NT2/D1 (cell line): ENCODE measurements around the gene GAS2L1.

ENCODE experiments used
- YY1 ChIP-seq: IDR thresholded peaks from 2 replicates; pipeline ENCODE4 v1.6.1; 2011; ENCODE audit not compliant: insufficient read length, insufficient read depth
- ZNF274 ChIP-seq: IDR thresholded peaks from 2 replicates; pipeline ENCODE4 v1.6.1; 2011; ENCODE audit warnings: mild to moderate bottlenecking, low read depth, low read length

GRCh38 chr22:29341849-29342127 is 35.3 kb downstream of the GAS2L1 start:
- TF ChIP-seq ZNF274 (no peak), YY1 (no peak)
